GM19395 (cell line): ENCODE data around the gene SRCIN1.
"Not testable (repeated sequence)": the region's sequence is repeated elsewhere in the genome, so short reads cannot be mapped to it uniquely, and the experiment has no call there.

Experiments used
- ATAC-seq: cut with Tn5 transposase; IDR thresholded peaks from one replicate; pipeline ENCODE4 v1.9.1; 2021; ENCODE audit warnings: mild to moderate bottlenecking, moderate library complexity; ENCODE audit not compliant: unreplicated experiment

SRCIN1 gene

GRCh38 chr17:38546396-38546795 lies 59.4 kb downstream of the SRCIN1 start:
- no peak for ATAC-seq

GRCh38 chr17:38545531-38546225 lies 60.1 kb downstream of the SRCIN1 start:
- ATAC-seq = no peak

DNA sequence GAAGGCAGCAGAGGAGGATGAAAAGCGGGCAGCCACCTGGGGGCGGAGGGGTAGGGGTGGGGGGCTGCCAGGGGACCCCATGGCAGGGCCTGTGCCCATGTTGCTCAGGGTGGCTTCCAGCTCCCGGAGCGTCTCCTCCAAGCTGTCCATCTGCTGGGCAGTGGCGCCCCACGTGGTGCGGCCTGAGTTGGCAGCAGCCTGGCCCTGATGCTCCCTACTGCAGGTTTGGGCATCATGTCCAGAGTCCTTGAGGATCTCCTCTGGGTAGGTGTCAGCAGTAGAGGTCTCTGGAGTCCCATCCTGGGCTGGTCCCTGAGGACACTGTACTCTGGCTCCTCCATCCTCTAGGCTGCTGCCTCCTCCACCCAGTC lies 60.9 kb downstream of the SRCIN1 start:
- ATAC-seq = no peak

GRCh38 chr17:38544175-38544838 lies 61.4 kb downstream of the SRCIN1 start:
- no peak for ATAC-seq

DNA sequence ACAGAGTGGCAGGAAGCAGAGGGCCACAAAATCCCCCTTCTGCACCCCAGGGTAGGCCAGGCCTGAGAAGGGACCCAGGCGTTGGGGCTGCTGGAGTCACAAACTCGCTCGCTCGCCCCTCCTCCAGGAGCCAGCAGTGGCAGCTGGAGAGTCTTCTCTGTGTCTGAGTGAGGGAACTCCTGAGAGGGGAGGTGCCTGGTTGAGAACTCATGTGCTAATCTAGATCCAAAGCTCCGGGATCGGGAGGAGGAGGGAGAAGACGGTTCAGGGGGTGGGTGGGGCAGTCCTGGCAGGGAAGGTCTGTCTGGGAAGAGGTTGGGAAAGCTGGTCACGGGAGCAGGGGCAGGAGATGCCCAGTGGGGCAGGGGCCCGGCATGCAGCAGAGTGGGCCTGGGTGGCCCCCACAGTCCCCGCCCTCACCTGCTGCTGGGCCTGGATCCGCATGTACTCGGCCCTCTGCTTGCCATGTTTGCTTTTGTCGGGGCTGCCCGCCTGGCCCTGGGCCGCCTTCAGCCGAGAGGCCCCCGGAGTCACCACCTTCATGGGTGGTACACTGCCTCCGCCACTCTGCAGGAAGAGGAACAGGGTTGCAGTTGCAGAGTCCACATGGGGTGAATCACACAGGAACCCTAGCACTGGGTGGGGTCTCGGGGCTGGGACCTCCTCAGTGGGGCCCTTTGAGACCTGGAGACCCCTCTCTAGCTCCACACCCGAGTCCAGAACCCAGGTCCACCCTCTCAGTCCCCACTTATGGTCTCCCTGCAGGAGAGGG lies 62.2 kb downstream of the SRCIN1 start:
- no peak for ATAC-seq

- ATAC-seq = no peak
Observed at GRCh38 chr17:38542286-38542685, 63.5 kb downstream of the SRCIN1 start.

GRCh38 chr17:38541281-38541680 lies 64.5 kb downstream of the SRCIN1 start:
- no peak for ATAC-seq

- ATAC-seq = no peak
Observed at GRCh38 chr17:38540514-38541045, 65.2 kb downstream of the SRCIN1 start.

- ATAC-seq = no peak
Observed at GRCh38 chr17:38539386-38539785, 66.4 kb downstream of the SRCIN1 start.

DNA sequence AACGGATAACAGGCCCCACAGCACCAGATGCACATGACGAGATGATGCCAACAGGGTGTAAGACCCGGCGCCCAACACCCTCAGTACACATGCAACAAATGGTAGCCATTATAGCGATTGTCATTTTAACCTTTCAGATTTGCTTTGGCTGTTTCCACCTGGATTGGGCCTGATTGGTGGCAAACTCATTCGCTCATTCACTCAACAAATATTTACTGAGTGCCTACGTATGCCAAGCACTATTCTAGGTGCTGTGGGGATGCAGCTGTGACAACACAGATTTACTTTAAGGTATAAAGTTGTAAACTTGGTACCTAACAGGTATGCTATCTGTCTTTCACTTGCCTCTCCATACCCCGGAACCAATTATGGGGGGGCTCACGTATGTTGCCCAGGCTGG lies 66.8 kb downstream of the SRCIN1 start:
- no peak for ATAC-seq

DNA sequence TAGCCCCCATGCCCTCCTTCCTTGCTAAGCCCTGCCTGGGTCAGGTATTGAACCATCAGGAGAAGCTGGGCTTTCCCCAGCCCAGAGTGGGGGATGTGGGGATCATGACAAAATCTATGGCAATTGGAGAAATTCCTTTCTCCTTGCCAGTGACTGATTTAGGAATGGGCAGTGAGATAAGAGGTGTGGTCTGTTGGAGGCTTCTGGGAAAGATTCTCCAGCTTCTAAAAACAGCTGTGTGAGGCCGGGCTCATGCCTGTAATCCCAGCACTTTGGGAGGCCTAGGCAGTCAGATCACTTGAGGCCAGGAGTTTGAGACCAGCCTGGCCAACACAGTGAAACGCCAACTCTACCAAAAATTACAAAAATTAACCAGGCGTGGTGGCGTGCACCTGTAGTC lies 69.1 kb downstream of the SRCIN1 start:
- ATAC-seq = no peak

- no peak for ATAC-seq
Observed at GRCh38 chr17:38535886-38536285, 69.9 kb downstream of the SRCIN1 start.

DNA sequence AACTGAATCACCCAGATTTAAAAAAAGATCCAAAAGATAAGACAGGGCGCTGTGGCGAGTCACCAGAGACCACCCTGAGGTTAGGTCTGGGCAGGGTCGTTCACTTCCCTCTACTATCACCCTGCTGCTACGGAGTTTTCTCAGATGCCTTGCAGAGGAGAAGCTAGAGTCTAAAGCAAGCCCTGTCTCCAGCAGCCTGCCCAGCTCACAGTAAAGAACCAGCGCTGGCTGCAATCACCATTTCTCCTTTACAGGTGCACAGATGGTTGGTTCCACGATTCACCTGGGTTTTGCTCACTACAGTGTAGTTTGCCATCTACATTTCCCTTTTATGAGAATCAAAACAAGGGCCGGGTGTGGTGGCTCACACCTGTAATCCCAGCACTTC lies 71.3 kb downstream of the SRCIN1 start:
- no peak for ATAC-seq

GRCh38 chr17:38533866-38534497 lies 71.8 kb downstream of the SRCIN1 start:
- no peak for ATAC-seq

- no peak for ATAC-seq
Observed at GRCh38 chr17:38533241-38533640, 72.5 kb downstream of the SRCIN1 start.

- ATAC-seq = no peak
Observed at GRCh38 chr17:38532451-38532850, 73.3 kb downstream of the SRCIN1 start.

DNA sequence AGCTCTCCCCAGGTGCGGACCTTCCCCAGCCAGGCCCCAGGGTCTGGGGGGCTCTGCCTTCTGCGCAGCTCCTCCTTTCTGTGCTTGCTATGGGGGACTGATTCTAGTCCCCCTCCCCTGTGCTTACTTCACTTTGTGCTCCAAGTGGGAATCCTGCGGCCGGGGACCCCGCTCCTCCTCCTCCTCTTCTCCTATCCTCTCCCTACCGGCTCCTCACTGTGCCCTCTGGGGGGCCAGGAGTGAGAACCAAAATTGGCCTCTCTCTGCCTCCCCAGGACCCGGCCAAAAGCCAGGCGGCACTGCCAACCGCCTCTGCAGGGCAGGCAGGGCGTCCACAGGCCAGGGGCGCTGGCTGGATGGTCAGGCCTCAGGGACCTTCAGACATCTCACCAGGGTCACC lies 74.0 kb downstream of the SRCIN1 start:
- ATAC-seq = not testable (repeated sequence)

DNA sequence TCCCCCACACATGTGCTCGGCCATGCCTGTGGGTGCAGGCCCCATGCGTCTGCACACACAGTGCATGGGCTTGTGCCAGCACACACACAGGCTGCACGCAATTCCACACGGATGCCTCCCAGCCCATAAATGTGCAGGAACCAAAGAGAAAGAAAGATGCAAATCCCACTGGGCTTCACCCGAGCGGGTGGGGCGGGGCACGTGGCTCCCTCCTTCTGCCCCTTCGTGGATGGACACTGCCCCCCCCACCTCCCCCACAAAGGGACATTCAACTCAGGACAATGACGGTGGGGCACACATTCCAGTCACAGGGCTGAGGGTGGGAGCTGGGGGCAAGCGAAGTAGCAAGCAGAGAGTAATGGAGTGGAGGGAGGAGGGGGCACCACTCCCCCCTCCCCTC lies 74.9 kb downstream of the SRCIN1 start:
- not testable (repeated sequence) for ATAC-seq

DNA sequence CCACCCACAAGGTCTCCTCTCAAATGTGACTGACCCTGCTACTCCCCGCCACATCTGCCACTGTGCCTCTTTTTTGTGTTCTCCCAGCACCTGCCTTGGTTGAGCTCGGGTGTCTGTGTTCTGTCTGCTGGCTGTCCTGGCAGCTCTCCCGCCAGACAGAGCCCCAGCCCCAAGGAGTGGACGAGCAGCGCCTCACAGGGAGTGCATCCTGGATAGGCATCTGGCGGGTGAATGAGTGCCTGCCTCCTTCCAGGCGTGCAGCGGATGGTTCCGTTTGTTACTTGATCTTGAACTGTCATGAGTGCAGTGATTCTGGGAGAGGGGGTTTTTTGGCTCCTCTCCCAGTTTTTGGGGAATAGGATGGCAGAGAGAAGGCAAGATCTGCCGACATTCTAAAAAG lies 77.6 kb downstream of the SRCIN1 start:
- not testable (repeated sequence) for ATAC-seq

- ATAC-seq = not testable (repeated sequence)
Observed at GRCh38 chr17:38526526-38526925, 79.2 kb downstream of the SRCIN1 start.

DNA sequence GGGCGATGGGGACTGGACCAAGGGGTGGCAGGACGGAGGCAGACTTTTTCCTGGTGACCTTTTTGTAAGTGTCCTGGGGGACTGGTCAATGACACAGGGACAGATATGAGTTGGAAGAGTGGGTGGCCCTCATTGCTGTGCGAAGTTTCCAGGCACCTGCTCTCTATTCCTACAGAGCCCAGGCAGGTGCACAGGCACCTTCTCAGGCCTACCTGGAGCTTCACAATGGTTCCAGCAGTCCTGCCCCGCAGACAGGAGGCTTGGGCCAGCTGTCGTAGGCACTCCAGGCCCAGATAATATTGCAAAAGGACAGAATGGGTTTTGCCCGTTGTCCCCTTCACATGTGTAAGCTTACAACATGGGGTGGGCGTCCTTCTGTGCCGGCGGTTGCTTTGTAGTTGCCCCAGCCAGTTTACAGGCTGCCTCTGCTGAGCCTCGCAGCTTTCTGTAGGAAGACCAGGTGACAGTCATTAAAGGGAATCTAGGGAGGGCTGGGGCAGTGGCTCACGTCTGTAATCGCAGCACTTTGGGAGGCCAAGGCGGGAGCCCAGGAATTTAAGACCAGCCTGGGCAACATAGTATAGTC lies 93.2 kb downstream of the SRCIN1 start:
- no peak for ATAC-seq
